GM23338 (cell line): ENCODE measurements around the gene TAS2R40. TPM values are rescaled to one million over a fixed set of nuclear protein-coding genes. Genes with fewer than 3 reads are reported as not detected.

Experiments
- ATAC-seq: fragments of 200-7000 bp; cut with Tn5 transposase; 3 replicates; pipeline ENCODE4 v1.9.1; 2020
- DNase-seq: peaks from one replicate; pipeline ENCODE4 v3.0.0-alpha.2; 2015; ENCODE audit warnings: low spot score
- H2AFZ ChIP-seq: fragments of 200-600 bp; sonication (generic); 2 replicates; pipeline ENCODE4 v1.8.0; 2016; ENCODE audit warnings: antibody characterized with exemption, mild to moderate bottlenecking, moderate library complexity
- H3F3A ChIP-seq: fragments of 200-600 bp; sonication (generic); replicated peaks from 2 replicates; pipeline ENCODE4 v1.8.0; 2017; ENCODE audit warnings: antibody characterized with exemption, mixed run types, low read depth
- H3K27ac ChIP-seq: fragments of 200-600 bp; sonication (generic); 2 replicates; pipeline ENCODE4 v1.6.1; 2016; ENCODE audit warnings: low read depth
- H3K27me3 ChIP-seq: fragments of 200-600 bp; sonication (generic); 2 replicates; pipeline ENCODE4 v1.8.0; 2016; ENCODE audit warnings: mild to moderate bottlenecking, mixed run types, moderate library complexity; ENCODE audit not compliant: insufficient read depth
- H3K36me3 ChIP-seq: fragments of 200-600 bp; sonication (generic); 2 replicates; pipeline ENCODE4 v1.8.0; 2016; ENCODE audit warnings: mild to moderate bottlenecking; ENCODE audit not compliant: insufficient read depth
- H3K4me1 ChIP-seq: fragments of 200-600 bp; sonication (generic); 2 replicates; pipeline ENCODE4 v1.8.0; 2016; ENCODE audit warnings: mild to moderate bottlenecking, moderate library complexity; ENCODE audit not compliant: insufficient read depth
- H3K4me2 ChIP-seq: fragments of 200-600 bp; sonication (generic); 2 replicates; pipeline ENCODE4 v1.7.1; 2017; ENCODE audit warnings: mixed run types
- H3K4me3 ChIP-seq: fragments of 200-600 bp; sonication (generic); 2 replicates; pipeline ENCODE4 v1.6.1; 2016; ENCODE audit warnings: mixed run types
- H3K79me2 ChIP-seq: fragments of 200-600 bp; sonication (generic); replicated peaks from 2 replicates; pipeline ENCODE4 v1.8.0; 2017; ENCODE audit warnings: mild to moderate bottlenecking; ENCODE audit not compliant: insufficient read depth
- H3K9me2 ChIP-seq: fragments of 200-600 bp; sonication (generic); 2 replicates; pipeline ENCODE4 v1.8.0; 2017; ENCODE audit not compliant: insufficient read depth
- H4K20me1 ChIP-seq: fragments of 200-600 bp; sonication (generic); replicated peaks from 2 replicates; pipeline ENCODE4 v1.8.0; 2017; ENCODE audit warnings: mild to moderate bottlenecking; ENCODE audit not compliant: insufficient read depth
- H3K27ac Mint-ChIP-seq: 2 replicates; pipeline ENCODE4 v1.8.0; 2020; ENCODE audit warnings: inconsistent platforms, mild to moderate bottlenecking, moderate library complexity, mixed read lengths
- H3K27me3 Mint-ChIP-seq: 3 replicates; pipeline ENCODE4 v1.8.0; 2022; ENCODE audit warnings: low read depth, mild to moderate bottlenecking, moderate library complexity, mixed read lengths, inconsistent platforms; ENCODE audit not compliant: insufficient read depth, poor library complexity
- H3K36me3 Mint-ChIP-seq: 3 replicates; pipeline ENCODE4 v1.8.0; 2021; ENCODE audit warnings: low read depth, mild to moderate bottlenecking, inconsistent platforms, moderate library complexity, mixed read lengths
- H3K4me1 Mint-ChIP-seq: 3 replicates; pipeline ENCODE4 v1.8.0; 2020; ENCODE audit warnings: mild to moderate bottlenecking, inconsistent platforms, mixed read lengths
- H3K4me3 Mint-ChIP-seq: 3 replicates; pipeline ENCODE4 v1.8.0; 2021; ENCODE audit warnings: moderate library complexity, mild to moderate bottlenecking, inconsistent platforms, mixed read lengths
- H3K9me3 Mint-ChIP-seq: 3 replicates; pipeline ENCODE4 v1.8.0; 2020; ENCODE audit warnings: moderate library complexity, mild to moderate bottlenecking, inconsistent platforms, mixed read lengths
- CREB1 ChIP-seq: fragments of 250-450 bp; sonication (Bioruptor Pico); IDR thresholded peaks from 2 replicates; pipeline ENCODE4 v1.5.0; 2020; ENCODE audit warnings: low read depth, mild to moderate bottlenecking, moderate library complexity
- CTCF ChIP-seq, 2 experiments: fragments of 200-600 bp in 1 of 2; sonication (generic) in 1 of 2; conservative IDR thresholded peaks; 2 replicates each; pipeline versions ENCODE4 v1.5.1 to v1.6.1; 2016 to 2017; ENCODE audit warnings: antibody characterized with exemption in 2 of 2, low read depth in 2 of 2, mild to moderate bottlenecking in 2 of 2, moderate library complexity in 1 of 2
- ETS1 ChIP-seq: IDR thresholded peaks from 2 replicates; pipeline ENCODE4 v1.6.1; 2016; ENCODE audit warnings: antibody characterized with exemption
- EZH2 ChIP-seq: fragments of 200-600 bp; sonication (generic); IDR thresholded peaks from one replicate; pipeline ENCODE4 v1.8.0; 2017; ENCODE audit warnings: antibody characterized with exemption, mild to moderate bottlenecking, low read depth; ENCODE audit not compliant: unreplicated experiment
- EZH2phosphoT487 ChIP-seq: fragments of 200-600 bp; sonication (generic); IDR thresholded peaks from one replicate; pipeline ENCODE4 v1.8.1; 2018; ENCODE audit warnings: antibody characterized with exemption; ENCODE audit not compliant: unreplicated experiment
- JUNB ChIP-seq: IDR thresholded peaks from one replicate; pipeline ENCODE4 v1.6.1; 2016; ENCODE audit warnings: antibody characterized with exemption; ENCODE audit not compliant: unreplicated experiment
- NANOG ChIP-seq: IDR thresholded peaks from 2 replicates; pipeline ENCODE4 v1.6.1; 2016; ENCODE audit warnings: antibody characterized with exemption, borderline replicate concordance
- POLR2AphosphoS5 ChIP-seq: IDR thresholded peaks from 2 replicates; pipeline ENCODE4 v1.6.1; 2016; ENCODE audit warnings: antibody characterized with exemption, low read depth
- STAT1 ChIP-seq: IDR thresholded peaks from one replicate; pipeline ENCODE4 v1.6.1; 2016; ENCODE audit warnings: antibody characterized with exemption; ENCODE audit not compliant: unreplicated experiment
- ZNF114 ChIP-seq: fragments of 250-450 bp; sonication (Bioruptor Pico); IDR thresholded peaks from 2 replicates; pipeline ENCODE4 v1.5.0; 2020; ENCODE audit warnings: mild to moderate bottlenecking, moderate library complexity
- ZNF331 ChIP-seq: fragments of 250-450 bp; sonication (Bioruptor Pico); IDR thresholded peaks from 2 replicates; pipeline ENCODE4 v1.5.0; 2020; ENCODE audit warnings: low read depth, mild to moderate bottlenecking, moderate library complexity
- polyA plus RNA-seq: library from polyadenylated mRNA; unstranded; fragments of >200 nt; fragmentation: Nextera tagmentation; extraction: Ambion mirVana; gene quantifications from 2 replicates; pipeline ENCODE4 v1.2.1, GENCODE V29; 2016
- total RNA-seq: library from RNA; depleted of rRNA; stranded (reverse); fragments of >200 nt; shearing (Covaris generic); gene quantifications from 2 replicates; pipeline ENCODE4 v1.2.3, GENCODE V29; 2014
- TF ChIP-seq, protein P1 (sequence below): IDR thresholded peaks from one replicate; pipeline ENCODE4 v1.6.1; 2018; ENCODE audit warnings: antibody characterized with exemption; ENCODE audit not compliant: unreplicated experiment
- TF ChIP-seq, protein P2 (sequence below): fragments of 250-450 bp; sonication (Bioruptor Pico); IDR thresholded peaks from 2 replicates; pipeline ENCODE4 v1.5.0; 2020; ENCODE audit warnings: mild to moderate bottlenecking, moderate library complexity

TAS2R40 gene
- total and polyA plus RNA-seq, 2 experiments from 2014 or later: not detected

DNA sequence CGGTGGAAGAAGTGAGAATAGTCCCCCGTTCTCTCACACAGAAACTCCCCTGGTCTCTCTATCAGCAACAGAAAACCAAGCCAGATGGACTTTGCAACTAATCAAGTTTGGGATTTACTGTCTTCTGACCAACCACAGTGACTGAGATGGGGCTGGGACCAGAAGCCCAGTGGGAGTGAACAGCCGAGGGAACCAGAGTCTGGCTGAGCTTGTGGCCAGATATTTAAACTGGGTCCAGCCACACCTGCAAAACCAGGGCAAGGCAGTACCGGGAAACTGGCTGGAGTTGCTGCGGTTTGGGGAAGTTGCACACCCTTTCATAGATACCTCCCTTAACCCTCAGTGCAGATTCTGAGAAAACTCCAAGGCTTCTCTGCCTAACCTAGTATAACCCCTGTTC lies 47.4 kb downstream of the TAS2R40 start:
- Histone ChIP-seq H3K27me3 (0 out of 2 replicates have a peak, but pooled peaks cover 5% of the 10 kb centered on the region), H3K4me1 (no peaks in the 10 kb centered on the region; the same call in 1 of the 2 replicates), H3K4me3 (no peak overlapping the region), H2AFZ (no peak overlapping the region), H3K27ac (no peak overlapping the region), H4K20me1 (no peaks in the 10 kb centered on the region), H3K36me3 (no peaks in the 10 kb centered on the region; the same call in 1 of the 2 replicates), H3K9me2 (no peaks in the 10 kb centered on the region), H3F3A (0 out of 2 replicates have a peak, but pooled peaks cover 3% of the 10 kb centered on the region), H3K79me2 (no peaks in the 10 kb centered on the region), H3K4me2 (no peak overlapping the region)
- peaks cover 4% of the 10 kb centered on the region; the same call in 2 of the 3 replicates for H3K4me1 Mint-ChIP-seq
- no peak for TF ChIP-seq CTCF (conservative IDR thresholded peaks at IDR 0.05; ENCODE audit: low read depth in 2 of 2)
- TF ChIP-seq, protein P1, sequence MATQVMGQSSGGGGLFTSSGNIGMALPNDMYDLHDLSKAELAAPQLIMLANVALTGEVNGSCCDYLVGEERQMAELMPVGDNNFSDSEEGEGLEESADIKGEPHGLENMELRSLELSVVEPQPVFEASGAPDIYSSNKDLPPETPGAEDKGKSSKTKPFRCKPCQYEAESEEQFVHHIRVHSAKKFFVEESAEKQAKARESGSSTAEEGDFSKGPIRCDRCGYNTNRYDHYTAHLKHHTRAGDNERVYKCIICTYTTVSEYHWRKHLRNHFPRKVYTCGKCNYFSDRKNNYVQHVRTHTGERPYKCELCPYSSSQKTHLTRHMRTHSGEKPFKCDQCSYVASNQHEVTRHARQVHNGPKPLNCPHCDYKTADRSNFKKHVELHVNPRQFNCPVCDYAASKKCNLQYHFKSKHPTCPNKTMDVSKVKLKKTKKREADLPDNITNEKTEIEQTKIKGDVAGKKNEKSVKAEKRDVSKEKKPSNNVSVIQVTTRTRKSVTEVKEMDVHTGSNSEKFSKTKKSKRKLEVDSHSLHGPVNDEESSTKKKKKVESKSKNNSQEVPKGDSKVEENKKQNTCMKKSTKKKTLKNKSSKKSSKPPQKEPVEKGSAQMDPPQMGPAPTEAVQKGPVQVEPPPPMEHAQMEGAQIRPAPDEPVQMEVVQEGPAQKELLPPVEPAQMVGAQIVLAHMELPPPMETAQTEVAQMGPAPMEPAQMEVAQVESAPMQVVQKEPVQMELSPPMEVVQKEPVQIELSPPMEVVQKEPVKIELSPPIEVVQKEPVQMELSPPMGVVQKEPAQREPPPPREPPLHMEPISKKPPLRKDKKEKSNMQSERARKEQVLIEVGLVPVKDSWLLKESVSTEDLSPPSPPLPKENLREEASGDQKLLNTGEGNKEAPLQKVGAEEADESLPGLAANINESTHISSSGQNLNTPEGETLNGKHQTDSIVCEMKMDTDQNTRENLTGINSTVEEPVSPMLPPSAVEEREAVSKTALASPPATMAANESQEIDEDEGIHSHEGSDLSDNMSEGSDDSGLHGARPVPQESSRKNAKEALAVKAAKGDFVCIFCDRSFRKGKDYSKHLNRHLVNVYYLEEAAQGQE: no peak
- TF ChIP-seq ZNF331: no peak
- no peak for TF ChIP-seq ETS1
- TF ChIP-seq NANOG: no peak
- no peak for TF ChIP-seq JUNB
- no peak for TF ChIP-seq CREB1
- TF ChIP-seq STAT1: no peak
- TF ChIP-seq, protein P2, sequence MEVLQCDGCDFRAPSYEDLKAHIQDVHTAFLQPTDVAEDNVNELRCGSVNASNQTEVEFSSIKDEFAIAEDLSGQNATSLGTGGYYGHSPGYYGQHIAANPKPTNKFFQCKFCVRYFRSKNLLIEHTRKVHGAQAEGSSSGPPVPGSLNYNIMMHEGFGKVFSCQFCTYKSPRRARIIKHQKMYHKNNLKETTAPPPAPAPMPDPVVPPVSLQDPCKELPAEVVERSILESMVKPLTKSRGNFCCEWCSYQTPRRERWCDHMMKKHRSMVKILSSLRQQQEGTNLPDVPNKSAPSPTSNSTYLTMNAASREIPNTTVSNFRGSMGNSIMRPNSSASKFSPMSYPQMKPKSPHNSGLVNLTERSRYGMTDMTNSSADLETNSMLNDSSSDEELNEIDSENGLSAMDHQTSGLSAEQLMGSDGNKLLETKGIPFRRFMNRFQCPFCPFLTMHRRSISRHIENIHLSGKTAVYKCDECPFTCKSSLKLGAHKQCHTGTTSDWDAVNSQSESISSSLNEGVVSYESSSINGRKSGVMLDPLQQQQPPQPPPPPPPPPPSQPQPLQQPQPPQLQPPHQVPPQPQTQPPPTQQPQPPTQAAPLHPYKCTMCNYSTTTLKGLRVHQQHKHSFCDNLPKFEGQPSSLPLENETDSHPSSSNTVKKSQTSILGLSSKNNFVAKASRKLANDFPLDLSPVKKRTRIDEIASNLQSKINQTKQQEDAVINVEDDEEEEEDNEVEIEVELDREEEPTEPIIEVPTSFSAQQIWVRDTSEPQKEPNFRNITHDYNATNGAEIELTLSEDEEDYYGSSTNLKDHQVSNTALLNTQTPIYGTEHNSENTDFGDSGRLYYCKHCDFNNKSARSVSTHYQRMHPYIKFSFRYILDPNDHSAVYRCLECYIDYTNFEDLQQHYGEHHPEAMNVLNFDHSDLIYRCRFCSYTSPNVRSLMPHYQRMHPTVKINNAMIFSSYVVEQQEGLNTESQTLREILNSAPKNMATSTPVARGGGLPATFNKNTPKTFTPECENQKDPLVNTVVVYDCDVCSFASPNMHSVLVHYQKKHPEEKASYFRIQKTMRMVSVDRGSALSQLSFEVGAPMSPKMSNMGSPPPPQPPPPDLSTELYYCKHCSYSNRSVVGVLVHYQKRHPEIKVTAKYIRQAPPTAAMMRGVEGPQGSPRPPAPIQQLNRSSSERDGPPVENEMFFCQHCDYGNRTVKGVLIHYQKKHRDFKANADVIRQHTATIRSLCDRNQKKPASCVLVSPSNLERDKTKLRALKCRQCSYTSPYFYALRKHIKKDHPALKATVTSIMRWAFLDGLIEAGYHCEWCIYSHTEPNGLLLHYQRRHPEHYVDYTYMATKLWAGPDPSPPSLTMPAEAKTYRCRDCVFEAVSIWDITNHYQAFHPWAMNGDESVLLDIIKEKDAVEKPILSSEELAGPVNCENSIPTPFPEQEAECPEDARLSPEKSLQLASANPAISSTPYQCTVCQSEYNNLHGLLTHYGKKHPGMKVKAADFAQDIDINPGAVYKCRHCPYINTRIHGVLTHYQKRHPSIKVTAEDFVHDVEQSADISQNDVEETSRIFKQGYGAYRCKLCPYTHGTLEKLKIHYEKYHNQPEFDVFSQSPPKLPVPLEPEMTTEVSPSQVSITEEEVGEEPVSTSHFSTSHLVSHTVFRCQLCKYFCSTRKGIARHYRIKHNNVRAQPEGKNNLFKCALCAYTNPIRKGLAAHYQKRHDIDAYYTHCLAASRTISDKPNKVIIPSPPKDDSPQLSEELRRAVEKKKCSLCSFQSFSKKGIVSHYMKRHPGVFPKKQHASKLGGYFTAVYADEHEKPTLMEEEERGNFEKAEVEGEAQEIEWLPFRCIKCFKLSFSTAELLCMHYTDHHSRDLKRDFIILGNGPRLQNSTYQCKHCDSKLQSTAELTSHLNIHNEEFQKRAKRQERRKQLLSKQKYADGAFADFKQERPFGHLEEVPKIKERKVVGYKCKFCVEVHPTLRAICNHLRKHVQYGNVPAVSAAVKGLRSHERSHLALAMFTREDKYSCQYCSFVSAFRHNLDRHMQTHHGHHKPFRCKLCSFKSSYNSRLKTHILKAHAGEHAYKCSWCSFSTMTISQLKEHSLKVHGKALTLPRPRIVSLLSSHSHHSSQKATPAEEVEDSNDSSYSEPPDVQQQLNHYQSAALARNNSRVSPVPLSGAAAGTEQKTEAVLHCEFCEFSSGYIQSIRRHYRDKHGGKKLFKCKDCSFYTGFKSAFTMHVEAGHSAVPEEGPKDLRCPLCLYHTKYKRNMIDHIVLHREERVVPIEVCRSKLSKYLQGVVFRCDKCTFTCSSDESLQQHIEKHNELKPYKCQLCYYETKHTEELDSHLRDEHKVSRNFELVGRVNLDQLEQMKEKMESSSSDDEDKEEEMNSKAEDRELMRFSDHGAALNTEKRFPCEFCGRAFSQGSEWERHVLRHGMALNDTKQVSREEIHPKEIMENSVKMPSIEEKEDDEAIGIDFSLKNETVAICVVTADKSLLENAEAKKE (CRISPR knock-in tag): no peak
- no peak for TF ChIP-seq EZH2
- TF ChIP-seq ZNF114 (CRISPR knock-in tag): no peak
- no peak for TF ChIP-seq POLR2AphosphoS5
- TF ChIP-seq EZH2phosphoT487: no peak
- no peak for DNase-seq
- H3K27me3 Mint-ChIP-seq: peaks cover 2% of the 10 kb centered on the region
- peaks cover 7% of the 10 kb centered on the region; the same call in 2 of the 3 replicates for H3K36me3 Mint-ChIP-seq
- H3K27ac Mint-ChIP-seq: no peak overlapping the region
- H3K4me3 Mint-ChIP-seq: no peak overlapping the region
- no peak for ATAC-seq
- no peaks in the 10 kb centered on the region; the same call in 2 of the 3 replicates for H3K9me3 Mint-ChIP-seq
